IgD-negative memory B cell (primary cell): ENCODE measurements around the gene ZBTB12. TPM values are rescaled to one million over a fixed set of nuclear protein-coding genes. Genes with fewer than 3 reads are reported as not detected.
"Not testable (repeated sequence)": the region's sequence is repeated elsewhere in the genome, so short reads cannot be mapped to it uniquely, and the experiment has no call there.

Experiments used
- H3K27ac Mint-ChIP-seq, 3 donors: one replicate each; pipeline ENCODE4 v1.8.0; 2020 to 2022; ENCODE audit warnings: mild to moderate bottlenecking in 3 of 3, mixed read lengths in 3 of 3, moderate library complexity in 1 of 3
- H3K27me3 Mint-ChIP-seq: one replicate; pipeline ENCODE4 v1.8.0; 2021; ENCODE audit warnings: mixed read lengths
- H3K36me3 Mint-ChIP-seq: one replicate; pipeline ENCODE4 v1.8.0; 2020; ENCODE audit warnings: mild to moderate bottlenecking, mixed read lengths
- H3K4me1 Mint-ChIP-seq, 3 donors: one replicate each; pipeline ENCODE4 v1.8.0; 2020 to 2022; ENCODE audit warnings: mixed read lengths in 3 of 3, mild to moderate bottlenecking in 1 of 3
- H3K4me3 Mint-ChIP-seq, 4 donors: one replicate each; pipeline ENCODE4 v1.8.0; 2020 to 2022; ENCODE audit warnings: mild to moderate bottlenecking in 4 of 4, mixed read lengths in 4 of 4, moderate library complexity in 3 of 4
- H3K9me3 Mint-ChIP-seq, 3 donors: one replicate each; pipeline ENCODE4 v1.8.0; 2020 to 2021; ENCODE audit warnings: mixed read lengths in 3 of 3, mild to moderate bottlenecking in 1 of 3
- polyA plus RNA-seq: library from polyadenylated mRNA; unstranded; fragments of 300-500 nt; fragmentation: Illumina TruSeq; gene quantifications from one replicate; pipeline ENCODE4 v1.2.3, GENCODE V29; 2021

The ZBTB12 gene
- polyA plus RNA-seq, 1 donor from 2014 or later = not detected

GRCh38 chr6:31908255-31908654, 6.4 kb upstream of the ZBTB12 start:
- H3K4me1 Mint-ChIP-seq, H3K9me3 Mint-ChIP-seq, H3K27ac Mint-ChIP-seq, H3K36me3 Mint-ChIP-seq: not testable (repeated sequence)
- Mint-ChIP-seq H3K27me3 (peaks cover 19% of the 10 kb centered on the region), H3K4me3 (peak overlapping the region in 2 of 4 donors; percentile 47 to 83)

GRCh38 chr6:31907158-31907813, 5.4 kb upstream of the ZBTB12 start:
- H3K27me3 Mint-ChIP-seq = peaks cover 14% of the 10 kb centered on the region
- peaks cover 12 to 15% (median 15%) of the 10 kb centered on the region in 3 donors for H3K4me1 Mint-ChIP-seq
- H3K27ac Mint-ChIP-seq = no peak overlapping the region
- no peaks in the 10 kb centered on the region for H3K9me3 Mint-ChIP-seq
- no peaks in the 10 kb centered on the region for H3K36me3 Mint-ChIP-seq
- no peak overlapping the region for H3K4me3 Mint-ChIP-seq

GRCh38 chr6:31906727-31907126, 4.8 kb upstream of the ZBTB12 start:
- H3K36me3 Mint-ChIP-seq, H3K27ac Mint-ChIP-seq, H3K9me3 Mint-ChIP-seq, H3K27me3 Mint-ChIP-seq: not testable (repeated sequence)
- H3K4me1 Mint-ChIP-seq = peaks cover 13 to 15% (median 15%) of the 10 kb centered on the region in 3 donors
- peak overlapping the region in 1 of 4 donors; percentile 64 for H3K4me3 Mint-ChIP-seq

- Mint-ChIP-seq H3K36me3 (no peaks in the 10 kb centered on the region), H3K4me3 (peak overlapping the region in 1 of 4 donors; percentile 64), H3K27ac (no peak overlapping the region), H3K4me1 (peaks cover 13 to 15% (median 15%) of the 10 kb centered on the region in 3 donors), H3K9me3 (no peaks in the 10 kb centered on the region), H3K27me3 (peaks cover 7% of the 10 kb centered on the region)
Measured at GRCh38 chr6:31906122-31906521, 4.2 kb upstream of the ZBTB12 start.

- peaks cover 12 to 15% (median 13%) of the 10 kb centered on the region in 3 donors for H3K4me1 Mint-ChIP-seq
- H3K27me3 Mint-ChIP-seq = peaks cover 3% of the 10 kb centered on the region
- peak overlapping the region in 2 of 4 donors; percentile 23 to 50 for H3K4me3 Mint-ChIP-seq
- H3K36me3 Mint-ChIP-seq = no peaks in the 10 kb centered on the region
- H3K27ac Mint-ChIP-seq = no peak overlapping the region
- no peaks in the 10 kb centered on the region for H3K9me3 Mint-ChIP-seq
Measured at GRCh38 chr6:31905041-31905440, 3.2 kb upstream of the ZBTB12 start.

- no peak overlapping the region for H3K27ac Mint-ChIP-seq
- peaks cover 13 to 16% (median 14%) of the 10 kb centered on the region in 3 donors for H3K4me1 Mint-ChIP-seq
- no peaks in the 10 kb centered on the region for H3K36me3 Mint-ChIP-seq
- peaks cover 3% of the 10 kb centered on the region for H3K27me3 Mint-ChIP-seq
- no peaks in the 10 kb centered on the region for H3K9me3 Mint-ChIP-seq
- H3K4me3 Mint-ChIP-seq = peak overlapping the region in 1 of 4 donors; percentile 60
Measured at GRCh38 chr6:31903957-31904356, 2.1 kb upstream of the ZBTB12 start.

GRCh38 chr6:31901415-31901952, 402 bp downstream of the ZBTB12 start:
- Mint-ChIP-seq H3K27ac (peak overlapping the region; percentile 10 to 63 (median 43)), H3K4me3 (peak overlapping the region; percentile 70 to 93 (median 76)), H3K27me3 (peaks cover 3% of the 10 kb centered on the region), H3K36me3 (no peaks in the 10 kb centered on the region), H3K9me3 (no peaks in the 10 kb centered on the region), H3K4me1 (peaks cover 13 to 22% (median 20%) of the 10 kb centered on the region in 3 donors)

- H3K27ac Mint-ChIP-seq = peak overlapping the region; percentile 27 to 43 (median 31)
- peak overlapping the region; percentile 70 to 93 (median 76) for H3K4me3 Mint-ChIP-seq
- no peaks in the 10 kb centered on the region for H3K36me3 Mint-ChIP-seq
- peaks cover 13 to 24% (median 23%) of the 10 kb centered on the region in 3 donors for H3K4me1 Mint-ChIP-seq
- no peaks in the 10 kb centered on the region for H3K27me3 Mint-ChIP-seq
- no peaks in the 10 kb centered on the region for H3K9me3 Mint-ChIP-seq
Measured at GRCh38 chr6:31900917-31901414, 920 bp downstream of the ZBTB12 start.

GRCh38 chr6:31899882-31900722, 1.8 kb downstream of the ZBTB12 start:
- no peaks in the 10 kb centered on the region for H3K9me3 Mint-ChIP-seq
- peaks cover 13 to 28% (median 25%) of the 10 kb centered on the region in 3 donors for H3K4me1 Mint-ChIP-seq
- H3K27ac Mint-ChIP-seq = peak overlapping the region in 1 of 3 donors; percentile 99
- H3K4me3 Mint-ChIP-seq = peak overlapping the region; percentile 32 to 98 (median 72)
- H3K36me3 Mint-ChIP-seq = no peaks in the 10 kb centered on the region
- no peaks in the 10 kb centered on the region for H3K27me3 Mint-ChIP-seq

- no peaks in the 10 kb centered on the region for H3K9me3 Mint-ChIP-seq
- H3K36me3 Mint-ChIP-seq = no peaks in the 10 kb centered on the region
- H3K27ac Mint-ChIP-seq = peak overlapping the region in 1 of 3 donors; percentile 99
- H3K27me3 Mint-ChIP-seq = no peaks in the 10 kb centered on the region
- peaks cover 13 to 28% (median 25%) of the 10 kb centered on the region in 3 donors for H3K4me1 Mint-ChIP-seq
- peak overlapping the region; percentile 14 to 98 (median 72) for H3K4me3 Mint-ChIP-seq
Measured at GRCh38 chr6:31899215-31899614, 2.7 kb downstream of the ZBTB12 start.

GRCh38 chr6:31898383-31899011, 3.4 kb downstream of the ZBTB12 start:
- Mint-ChIP-seq H3K9me3 (no peaks in the 10 kb centered on the region), H3K27me3 (no peaks in the 10 kb centered on the region), H3K4me1 (peaks cover 13 to 28% (median 25%) of the 10 kb centered on the region in 3 donors), H3K27ac (peak overlapping the region; percentile 97 to 99 (median 97)), H3K4me3 (peak overlapping the region; percentile 96 to 98 (median 96)), H3K36me3 (no peaks in the 10 kb centered on the region)

- Mint-ChIP-seq H3K9me3 (no peaks in the 10 kb centered on the region), H3K27me3 (no peaks in the 10 kb centered on the region), H3K4me1 (peaks cover 9 to 25% (median 22%) of the 10 kb centered on the region in 3 donors), H3K4me3 (peak within 1 kb of the TSS; percentile 96 to 98 (median 96)), H3K36me3 (no peaks in the 10 kb centered on the region), H3K27ac (peak within 1 kb of the TSS; percentile 97 to 99 (median 98))
Measured at GRCh38 chr6:31897612-31898382, 4.1 kb downstream of the ZBTB12 start, which contains the start of gene EHMT2. EHMT2 (minus strand) TSS chr6:31897698; CDS start chr6:31897677, 21 bp downstream.

GRCh38 chr6:31896856-31897611, 4.9 kb downstream of the ZBTB12 start:
- Mint-ChIP-seq H3K9me3 (no peaks in the 10 kb centered on the region), H3K4me3 (peak overlapping the region; percentile 91 to 98 (median 96)), H3K27ac (peak overlapping the region; percentile 74 to 98 (median 84)), H3K27me3 (no peaks in the 10 kb centered on the region), H3K4me1 (peaks cover 4 to 19% (median 17%) of the 10 kb centered on the region in 3 donors), H3K36me3 (no peaks in the 10 kb centered on the region)
